Endothelial cell of umbilical vein (primary cell): ENCODE measurements around the gene CNTLN. TPM values are rescaled to one million over a fixed set of nuclear protein-coding genes. Genes with fewer than 3 reads are reported as not detected.

Experiments used
- BruUV-seq: library from RNA; stranded (reverse); fragments of 400-500 nt; replicated peaks from 2 replicates; lab custom pipeline; 2021; lab: Mats Ljungman, UMichigan
- CTCF ChIA-PET: fragments of 300-600, 350-600 bp; sonication (Branson Sonifier 250); formaldehyde crosslinking; loops from one replicate; lab custom pipeline; 2021; ENCODE audit warnings: antibody characterized with exemption, inconsistent platforms; lab: Charles Lee
- POLR2A ChIA-PET: fragments of 300-600, 350-600 bp; sonication (Branson Sonifier 250); formaldehyde crosslinking; loops from one replicate; lab custom pipeline; 2021; ENCODE audit warnings: antibody characterized with exemption, inconsistent platforms; lab: Charles Lee
- DNase-seq: peaks from one replicate; pipeline ENCODE4 v3.0.0-alpha.2; 2011; ENCODE audit warnings: low read depth, low spot score
- FAIRE-seq: peaks from 2 replicates; lab custom pipeline; 2011; peaks lifted over from hg19 to GRCh38; lab: Jason Lieb, UNC
- H2AFZ ChIP-seq: 2 replicates; pipeline ENCODE4 v1.6.0; 2012; ENCODE audit warnings: low read depth, low read length, control low read depth, inconsistent platforms
- H3K27ac ChIP-seq: 2 replicates; pipeline ENCODE4 v1.5.1; 2011; ENCODE audit warnings: low read depth, mild to moderate bottlenecking, control low read depth, low read length, moderate library complexity; ENCODE audit not compliant: insufficient read depth
- H3K27me3 ChIP-seq, 2 experiments: 2 replicates each; pipeline versions ENCODE4 v1.6.0 to v1.6.1; 2011; ENCODE audit warnings: low read length in 2 of 2, mixed read lengths in 1 of 2; ENCODE audit not compliant: control insufficient read depth in 2 of 2, insufficient read depth in 2 of 2
- H3K36me3 ChIP-seq, 2 experiments: 2 replicates in 1 of 2; 3 replicates in 1 of 2; pipeline ENCODE4 v1.5.1; 2011; ENCODE audit warnings: low read length in 2 of 2, mild to moderate bottlenecking in 1 of 2, moderate library complexity in 1 of 2; ENCODE audit not compliant: control insufficient read depth in 2 of 2, insufficient read depth in 2 of 2; ENCODE audit errors: extremely low read depth in 1 of 2
- H3K4me1 ChIP-seq: 3 replicates; pipeline ENCODE4 v1.5.1; 2011; ENCODE audit warnings: mild to moderate bottlenecking, low read length; ENCODE audit not compliant: control insufficient read depth, insufficient read depth; ENCODE audit errors: extremely low read depth
- H3K4me2 ChIP-seq: 2 replicates; pipeline ENCODE4 v1.6.1; 2011; ENCODE audit warnings: low read length, control low read depth, mixed read lengths; ENCODE audit not compliant: insufficient read depth
- H3K4me3 ChIP-seq, 3 experiments: fragments of 200-600 bp in 1 of 3; sonication (generic), shearing (Covaris generic) in 1 of 3; replicated peaks in 1 of 3; 2 replicates each; pipeline ENCODE4 v1.5.1; 2011 to 2016; ENCODE audit warnings: control low read depth in 3 of 3, low read length in 3 of 3, mild to moderate bottlenecking in 2 of 3, inconsistent platforms in 1 of 3, low read depth in 1 of 3, moderate library complexity in 1 of 3; ENCODE audit not compliant: insufficient read depth in 1 of 3
- H3K79me2 ChIP-seq: 2 replicates; pipeline ENCODE4 v1.6.0; 2012; ENCODE audit warnings: low read length, inconsistent platforms; ENCODE audit not compliant: control insufficient read depth, insufficient read depth
- H3K9ac ChIP-seq: replicated peaks from 2 replicates; pipeline ENCODE3; 2011; ENCODE audit warnings: low read length, control low read depth; ENCODE audit not compliant: insufficient read depth; ENCODE audit errors: extremely low read depth
- H3K9me1 ChIP-seq: replicated peaks from 3 replicates; pipeline ENCODE4 v1.6.0; 2011; ENCODE audit warnings: mild to moderate bottlenecking, low read length; ENCODE audit not compliant: control insufficient read depth, insufficient read depth; ENCODE audit errors: extremely low read depth
- H3K9me3 ChIP-seq: replicated peaks from 2 replicates; pipeline ENCODE4 v1.5.1; 2012; ENCODE audit warnings: low read length, inconsistent platforms; ENCODE audit not compliant: control insufficient read depth, insufficient read depth
- H4K20me1 ChIP-seq: replicated peaks from 2 replicates; pipeline ENCODE3; 2011; ENCODE audit warnings: mild to moderate bottlenecking, low read length; ENCODE audit not compliant: control insufficient read depth, insufficient read depth; ENCODE audit errors: extremely low read depth
- EZH2 ChIP-seq: IDR thresholded peaks from 2 replicates; pipeline ENCODE4 v1.6.1; 2012; ENCODE audit warnings: borderline replicate concordance, low read depth, mild to moderate bottlenecking, moderate library complexity, low read length, inconsistent platforms; ENCODE audit not compliant: severe bottlenecking
- GATA2 ChIP-seq: IDR thresholded peaks from 2 replicates; pipeline ENCODE4 v1.7.0; 2011; ENCODE audit warnings: low read depth, mild to moderate bottlenecking, moderate library complexity, mixed read lengths, low read length; ENCODE audit not compliant: insufficient read length, insufficient read depth
- JUN ChIP-seq: IDR thresholded peaks from 2 replicates; pipeline ENCODE4 v1.6.1; 2011; ENCODE audit warnings: borderline replicate concordance, low read depth; ENCODE audit not compliant: insufficient read length, insufficient read depth
- MYC ChIP-seq: IDR thresholded peaks from one replicate; pipeline ENCODE4 v1.6.1; 2011; ENCODE audit warnings: mild to moderate bottlenecking, low read depth, low read length
- POLR2AphosphoS5 ChIP-seq: IDR thresholded peaks from 2 replicates; pipeline ENCODE4 v1.6.1; 2012; ENCODE audit warnings: low read depth, mild to moderate bottlenecking, control low read depth, low read length, moderate library complexity; ENCODE audit not compliant: insufficient read depth
- dilution Hi-C: fragments of 300-500 bp; cut with MboI; formaldehyde crosslinking; loops from one replicate; pipeline ENCODE4 v1.15.0; 2019; ENCODE audit warnings: low sequenced_read_pairs; ENCODE audit not compliant: extremely low pct_ligation_motif_present
- intact Hi-C: fragments of 100-400 bp; cut with micrococcal nuclease; formaldehyde crosslinking; loops from one replicate; pipeline ENCODE4 v1.10.0; 2022
- polyA plus RNA-seq, 4 experiments: library from polyadenylated mRNA; depleted of rRNA in 3 of 4; stranded (reverse) in 3 of 4; unstranded in 1 of 4; fragments of >200 nt; gene quantifications; 2 replicates each; pipeline versions ENCODE4 v1.2.1 to v1.2.3, GENCODE V29; 2011 to 2012; ENCODE audit warnings: missing spikeins in 1 of 4
- total RNA-seq: library from RNA; stranded (reverse); gene quantifications from 2 replicates; pipeline ENCODE4 v1.2.3, GENCODE V29; 2021
- TF ChIP-seq, protein P1 (sequence below): IDR thresholded peaks from 2 replicates; pipeline ENCODE4 v1.6.1; 2011; ENCODE audit not compliant: insufficient read depth, insufficient read length
- TF ChIP-seq, protein P2 (sequence below), 2 donors: IDR thresholded peaks; 1 replicate in 1 of 2; 2 replicates in 1 of 2; pipeline ENCODE4 v1.5.1; 2011; ENCODE audit warnings: low read length in 2 of 2, mild to moderate bottlenecking in 2 of 2, moderate library complexity in 2 of 2, control low read depth in 1 of 2, inconsistent platforms in 1 of 2, low read depth in 1 of 2; ENCODE audit not compliant: insufficient read depth in 1 of 2; ENCODE audit errors: extremely low read depth in 1 of 2

Gene CNTLN
- total and polyA plus RNA-seq, 2 donors (not counting 3 experiments of a cell fraction or from before 2014, with no cell fraction given) = 3.5 to 15.8 TPM

GRCh38 chr9:17116400-17116837 lies 18.4 kb upstream of the CNTLN start:
- no peak overlapping the region for H3K4me3 ChIP-seq
- dilution Hi-C loops (no loop called here), intact Hi-C loops (loop anchor here (1.0 kb wide), 3 partner anchors 53 to 347 kb away; no protein-coding TSS in a partner anchor)
- H3K27ac ChIP-seq = no peak overlapping the region
- no peaks in the 10 kb centered on the region for H3K9me1 ChIP-seq
- no peaks in the 10 kb centered on the region for H3K27me3 ChIP-seq
- ChIA-PET CTCF (interaction anchor here (0.5 to 4.7 kb wide), 32 partner anchors 9 to 983 kb away, joined by 3 to 117 read pairs (median 4); no protein-coding TSS in a partner anchor), POLR2A (no interaction called here)
- no peaks in the 10 kb centered on the region for H3K36me3 ChIP-seq
- DNase-seq (peak; percentile 46), FAIRE-seq (peak; percentile 72)
- H3K4me1 ChIP-seq = no peaks in the 10 kb centered on the region
- H3K9me3 ChIP-seq = no peaks in the 10 kb centered on the region
- H3K79me2 ChIP-seq = no peaks in the 10 kb centered on the region
- H2AFZ ChIP-seq = peak overlapping the region; percentile 42
- no peaks in the 10 kb centered on the region for H4K20me1 ChIP-seq
- no peak for TF ChIP-seq GATA2
- TF ChIP-seq EZH2 = no peak
- TF ChIP-seq JUN = no peak
- TF ChIP-seq, protein P1, sequence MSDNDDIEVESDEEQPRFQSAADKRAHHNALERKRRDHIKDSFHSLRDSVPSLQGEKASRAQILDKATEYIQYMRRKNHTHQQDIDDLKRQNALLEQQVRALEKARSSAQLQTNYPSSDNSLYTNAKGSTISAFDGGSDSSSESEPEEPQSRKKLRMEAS = no peak
- TF ChIP-seq POLR2AphosphoS5 = no peak
- TF ChIP-seq, protein P2, sequence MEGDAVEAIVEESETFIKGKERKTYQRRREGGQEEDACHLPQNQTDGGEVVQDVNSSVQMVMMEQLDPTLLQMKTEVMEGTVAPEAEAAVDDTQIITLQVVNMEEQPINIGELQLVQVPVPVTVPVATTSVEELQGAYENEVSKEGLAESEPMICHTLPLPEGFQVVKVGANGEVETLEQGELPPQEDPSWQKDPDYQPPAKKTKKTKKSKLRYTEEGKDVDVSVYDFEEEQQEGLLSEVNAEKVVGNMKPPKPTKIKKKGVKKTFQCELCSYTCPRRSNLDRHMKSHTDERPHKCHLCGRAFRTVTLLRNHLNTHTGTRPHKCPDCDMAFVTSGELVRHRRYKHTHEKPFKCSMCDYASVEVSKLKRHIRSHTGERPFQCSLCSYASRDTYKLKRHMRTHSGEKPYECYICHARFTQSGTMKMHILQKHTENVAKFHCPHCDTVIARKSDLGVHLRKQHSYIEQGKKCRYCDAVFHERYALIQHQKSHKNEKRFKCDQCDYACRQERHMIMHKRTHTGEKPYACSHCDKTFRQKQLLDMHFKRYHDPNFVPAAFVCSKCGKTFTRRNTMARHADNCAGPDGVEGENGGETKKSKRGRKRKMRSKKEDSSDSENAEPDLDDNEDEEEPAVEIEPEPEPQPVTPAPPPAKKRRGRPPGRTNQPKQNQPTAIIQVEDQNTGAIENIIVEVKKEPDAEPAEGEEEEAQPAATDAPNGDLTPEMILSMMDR (IDR thresholded peaks at IDR 0.05; ENCODE audit: extremely low read depth in 1 of 2, insufficient read depth in 1 of 2, low read depth in 1 of 2, low read length in 2 of 2) = no peak
- no peak for TF ChIP-seq MYC
- no peak overlapping the region for H3K4me2 ChIP-seq
- BruUV-seq = no TSS peak
- H3K9ac ChIP-seq = no peak overlapping the region
